ENCODE measurements around the gene ZNF217.
"Not testable (repeated sequence)": the region's sequence is repeated elsewhere in the genome, so short reads cannot be mapped to it uniquely, and the experiment has no call there.

Gene ZNF217

DNA sequence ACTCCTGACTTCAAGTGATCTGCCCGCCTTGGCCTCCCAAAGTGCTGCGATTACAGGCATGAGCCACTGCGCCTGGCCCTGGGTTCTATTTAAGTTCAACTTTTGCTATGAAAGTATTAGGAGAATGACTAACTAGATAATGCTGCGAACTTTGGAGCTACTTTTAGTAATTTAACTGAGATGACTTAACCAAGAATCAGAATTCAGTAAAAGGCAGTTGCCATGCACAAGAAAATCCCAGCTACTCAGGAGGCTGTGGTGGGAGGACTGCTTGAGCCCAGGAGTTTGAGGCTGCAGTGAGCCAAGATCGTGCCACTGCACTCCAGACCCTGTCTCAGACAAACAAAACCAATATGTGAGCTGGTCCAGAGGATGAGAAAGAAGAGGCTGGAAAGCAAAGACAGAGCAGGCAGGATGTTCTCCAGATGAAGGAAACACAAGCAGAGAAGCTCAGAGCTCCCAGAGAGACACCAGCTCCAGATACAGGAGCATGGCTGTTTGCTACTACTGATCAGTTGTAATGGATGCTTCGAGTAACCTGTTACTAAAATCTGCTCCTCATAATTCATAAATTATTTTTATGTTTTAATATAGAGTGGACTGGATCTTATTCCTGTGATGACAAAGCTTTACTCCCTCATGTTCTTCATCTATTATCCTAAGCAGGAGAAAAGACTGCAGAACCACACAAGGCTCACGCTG is 23.9 kb downstream of the ZNF217 start:
- DNase-seq (ENCODE audit: low read depth in 2 of 2, low spot score in 1 of 2) = no peak

DNA sequence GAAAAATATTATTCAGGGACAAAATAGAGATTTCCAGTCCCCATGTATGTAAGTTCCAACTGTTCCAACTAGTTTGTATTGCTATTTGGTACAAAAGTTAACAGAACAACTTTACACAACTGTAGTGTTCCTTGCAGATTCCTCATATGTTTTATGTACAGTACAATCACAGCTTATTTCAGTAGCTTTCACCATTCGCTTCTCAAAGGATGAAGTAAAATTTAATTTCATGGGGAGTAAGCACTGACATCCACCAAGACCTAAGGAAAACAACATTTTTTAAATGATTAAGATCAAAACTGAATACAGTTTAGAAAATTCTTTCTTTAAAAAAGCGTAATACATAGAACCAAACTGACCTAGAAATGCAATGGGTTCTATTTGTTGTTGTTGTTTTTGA is 24.6 kb downstream of the ZNF217 start:
- DNase-seq (ENCODE audit: low read depth in 2 of 2, low spot score in 1 of 2) = no peak

DNA sequence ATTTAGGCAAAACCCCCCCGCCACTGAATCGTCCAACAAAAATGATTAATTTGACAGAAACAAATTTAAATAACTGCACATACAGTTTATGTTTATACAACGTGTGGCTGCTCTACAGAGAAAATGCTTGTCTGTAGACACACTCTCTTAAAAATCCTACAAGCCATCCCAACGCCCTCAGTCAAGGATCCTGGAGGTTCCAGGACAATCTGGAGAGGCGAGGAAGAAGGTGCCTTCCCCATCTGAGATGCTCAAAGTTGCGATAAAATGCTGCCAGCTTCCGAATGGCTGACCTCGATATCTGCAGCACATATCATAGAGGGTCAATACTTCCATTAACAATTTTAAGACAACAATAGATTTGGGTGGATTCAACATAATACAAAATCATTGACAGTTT is 25.3 kb downstream of the ZNF217 start:
- no peak for DNase-seq (ENCODE audit: low read depth in 2 of 2, low spot score in 1 of 2)

DNA sequence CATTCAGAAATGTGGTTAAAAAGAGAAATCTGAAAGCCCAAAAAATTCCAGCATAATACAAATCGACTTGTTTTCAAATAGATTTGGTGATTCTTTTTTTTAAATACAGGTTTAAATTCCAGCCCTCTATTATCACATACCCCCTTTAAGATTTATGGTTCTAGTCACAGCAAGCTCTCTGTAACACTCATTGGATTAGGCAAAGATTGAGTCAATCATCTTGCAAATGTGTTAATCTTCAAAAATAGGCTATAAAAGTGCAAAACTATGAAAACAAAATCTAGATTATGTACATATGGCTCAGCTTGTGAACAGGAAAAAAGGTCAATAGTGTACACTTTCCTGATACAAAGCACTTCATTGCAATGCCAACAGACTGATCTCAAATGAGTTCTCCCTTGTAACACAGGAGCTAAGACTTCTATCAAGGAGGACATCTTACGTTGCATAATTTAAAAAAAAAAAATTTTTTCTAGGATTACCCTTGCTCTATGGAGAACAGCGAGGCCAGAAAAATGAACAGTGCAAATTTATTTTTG is 26.2 kb downstream of the ZNF217 start:
- no peak for DNase-seq (ENCODE audit: low read depth in 2 of 2, low spot score in 1 of 2)

DNA sequence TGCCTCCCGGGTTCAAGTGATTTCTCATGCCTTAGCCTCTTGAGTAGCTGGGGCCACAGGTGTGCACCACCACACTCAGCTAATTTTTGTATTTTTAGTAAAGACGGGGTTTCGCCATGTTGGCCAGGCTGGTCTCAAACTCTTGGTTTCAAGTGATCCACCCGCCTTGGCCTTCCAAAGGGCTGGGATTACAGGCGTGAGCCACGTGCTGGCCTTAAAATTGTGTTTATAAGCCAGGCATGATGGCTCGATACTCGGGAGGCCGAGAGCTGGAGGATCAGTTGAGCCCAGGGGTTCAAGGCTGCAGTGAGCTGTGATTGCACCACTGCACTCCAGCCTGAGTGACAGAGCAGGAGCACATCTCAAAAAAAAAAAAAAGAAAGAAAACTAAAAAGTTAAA is 27.0 kb downstream of the ZNF217 start:
- not testable (repeated sequence) for DNase-seq (ENCODE audit: low read depth in 2 of 2, low spot score in 1 of 2)

DNA sequence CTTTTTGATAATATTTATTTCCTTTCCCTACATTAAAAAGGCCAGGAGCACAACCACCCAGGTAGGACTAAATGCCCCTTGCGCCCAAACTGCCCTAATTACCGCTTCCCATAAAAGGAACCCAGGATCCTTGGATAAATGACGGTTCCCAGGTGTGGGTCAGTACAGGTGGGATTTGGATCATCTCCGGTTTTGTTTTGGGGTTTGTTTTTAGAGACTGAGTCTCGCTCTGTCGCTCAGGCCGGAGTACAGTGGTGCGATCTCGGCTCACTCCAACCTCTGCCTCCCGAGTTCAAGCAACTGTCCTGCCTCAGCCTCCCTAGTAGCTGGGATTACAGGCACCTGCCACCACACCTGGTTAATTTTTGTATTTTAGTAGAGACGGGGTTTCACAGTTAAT is 28.4 kb downstream of the ZNF217 start:
- DNase-seq (ENCODE audit: low read depth in 2 of 2, low spot score in 1 of 2) = no peak

DNA sequence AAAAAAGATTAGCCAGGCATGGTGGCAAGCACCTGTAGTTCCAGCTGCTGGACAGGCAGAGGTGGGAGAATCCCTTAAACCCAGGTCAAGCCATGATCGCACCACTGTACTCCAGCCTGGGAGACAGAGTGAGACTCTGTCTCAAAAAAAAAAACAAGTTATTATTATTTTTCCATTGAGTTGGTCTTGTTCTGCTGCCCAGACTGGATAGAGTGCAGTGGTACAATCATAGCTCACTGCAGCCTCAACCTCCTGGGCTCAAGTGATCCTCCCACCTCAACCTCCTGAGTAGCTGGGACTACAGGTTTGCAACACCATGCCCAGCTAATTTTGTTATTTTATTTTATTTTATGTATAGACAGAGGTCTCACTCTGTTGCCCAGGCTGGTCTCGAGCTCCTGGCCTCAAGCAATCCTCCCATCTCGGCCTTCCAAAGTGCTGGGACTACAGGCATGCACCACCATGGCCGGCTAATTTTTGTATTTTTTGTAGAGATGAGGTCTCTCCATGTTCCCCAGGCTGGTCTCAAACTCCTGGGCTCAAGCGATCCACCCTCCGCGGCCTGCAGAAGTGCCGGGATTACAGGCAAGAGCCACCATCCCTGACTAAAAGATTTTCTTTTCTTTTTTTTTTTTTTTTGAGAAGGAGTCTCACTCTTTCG is 31.4 kb downstream of the ZNF217 start:
- DNase-seq (ENCODE audit: low read depth in 2 of 2, low spot score in 1 of 2) = not testable (repeated sequence)

DNA sequence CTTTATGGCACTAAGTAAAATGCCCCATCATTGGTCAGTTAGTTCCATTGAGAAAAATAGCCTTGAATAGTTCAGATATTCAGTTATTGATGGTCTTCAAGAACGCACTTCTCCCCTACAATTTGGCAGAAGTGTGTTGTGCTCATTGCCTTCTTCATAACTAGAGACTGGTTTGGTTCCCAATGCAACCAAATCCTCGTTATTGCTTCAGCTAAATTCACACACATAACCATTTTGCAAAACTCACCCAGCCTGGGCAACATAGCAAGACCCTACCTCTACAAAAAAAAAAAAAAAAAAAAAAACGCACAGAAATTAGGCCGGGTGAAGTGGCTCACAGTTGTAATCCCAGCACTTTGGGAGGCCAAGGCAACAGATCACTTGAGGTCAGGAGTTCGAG is 32.1 kb downstream of the ZNF217 start:
- DNase-seq (ENCODE audit: low read depth in 2 of 2, low spot score in 1 of 2) = no peak

DNA sequence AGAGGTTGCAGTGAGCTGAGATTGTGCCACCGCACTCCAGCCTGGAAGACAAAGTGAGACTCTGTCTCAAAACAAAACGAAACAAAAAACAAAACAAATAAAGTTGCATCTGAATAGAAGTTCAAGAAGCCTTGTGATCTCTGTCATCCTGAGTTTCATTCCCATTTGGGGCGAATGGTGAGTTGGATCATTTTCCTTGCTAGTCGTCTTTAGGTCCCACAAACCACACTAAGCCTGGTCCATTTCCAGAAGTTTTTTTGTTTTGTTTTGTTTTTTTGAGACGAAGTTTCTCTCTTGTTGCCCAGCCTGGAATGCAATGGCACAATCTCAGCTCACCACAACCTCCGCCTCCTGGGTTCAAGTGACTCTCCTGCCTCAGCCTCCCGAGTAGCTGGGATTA is 33.8 kb downstream of the ZNF217 start:
- DNase-seq (ENCODE audit: low read depth in 2 of 2, low spot score in 1 of 2) = no peak

DNA sequence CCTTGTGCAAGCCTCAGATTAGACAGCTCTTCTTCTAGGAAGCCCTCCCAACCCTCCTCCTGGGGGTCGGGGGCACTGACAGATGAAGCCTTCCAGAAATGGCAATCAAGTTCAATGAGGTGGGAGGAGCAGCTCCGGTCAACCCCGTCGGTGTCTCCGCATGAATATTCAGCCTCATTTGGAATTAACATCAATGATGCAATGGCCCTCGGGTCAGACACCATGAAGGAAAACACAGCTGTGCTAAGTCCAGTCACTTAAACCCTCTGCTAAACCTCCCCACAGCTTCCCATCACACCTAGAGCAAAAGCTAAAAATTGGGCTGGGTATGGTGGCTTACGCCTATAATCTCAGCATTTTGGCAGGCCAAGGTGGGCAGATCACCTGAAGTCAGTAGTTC is 36.5 kb downstream of the ZNF217 start:
- no peak for DNase-seq (ENCODE audit: low read depth in 2 of 2, low spot score in 1 of 2)

DNA sequence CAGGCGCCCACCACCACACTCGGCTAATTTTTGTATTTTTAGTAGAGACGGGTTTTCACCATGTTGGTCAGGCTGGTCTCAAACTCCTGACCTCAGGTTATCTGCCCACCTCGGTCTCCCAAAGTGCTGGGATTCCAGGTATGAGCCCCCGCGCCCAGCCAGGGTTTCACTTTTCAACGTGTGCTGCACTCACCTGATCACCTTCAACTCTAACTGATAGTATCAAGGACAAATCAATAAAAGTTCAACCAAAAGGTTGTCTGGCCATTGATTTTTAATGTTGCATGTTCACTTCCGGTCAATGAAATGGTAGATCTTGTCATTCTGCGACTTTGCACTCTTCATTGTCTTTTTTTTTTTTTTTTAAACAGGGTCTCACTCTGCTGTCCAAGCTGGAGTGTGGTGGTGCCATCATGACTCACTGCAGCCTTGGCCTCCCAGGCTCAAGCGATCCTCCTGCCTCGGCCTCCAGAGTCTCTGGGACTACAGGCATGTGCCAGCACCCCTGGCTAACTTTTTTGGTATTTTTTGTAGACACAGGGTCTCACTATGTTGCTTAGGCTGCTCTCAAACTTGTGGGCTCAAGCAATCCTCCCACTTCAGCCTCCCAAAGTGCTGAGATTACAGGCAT is 37.3 kb downstream of the ZNF217 start:
- no peak for DNase-seq (ENCODE audit: low read depth in 2 of 2, low spot score in 1 of 2)

DNA sequence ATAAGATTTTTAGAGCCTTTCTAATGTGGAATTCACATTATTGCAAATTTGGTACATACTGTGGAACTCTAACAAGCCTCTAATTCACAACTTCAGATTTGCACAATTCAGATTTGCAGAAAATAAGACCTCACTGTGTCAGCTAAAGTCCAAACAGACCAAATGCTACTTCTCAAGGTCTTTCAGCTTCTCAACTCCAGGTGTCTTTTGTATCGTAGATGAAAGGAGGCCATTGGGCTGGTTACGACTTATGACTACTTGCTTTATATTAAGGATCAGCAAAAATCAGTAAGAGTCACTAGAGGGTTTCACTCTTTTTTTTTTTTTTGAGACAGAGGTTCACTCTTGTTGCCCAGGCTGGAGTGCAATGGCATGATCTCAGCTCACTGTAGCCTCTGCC is 37.8 kb downstream of the ZNF217 start:
- DNase-seq (ENCODE audit: low read depth in 2 of 2, low spot score in 1 of 2) = no peak

DNA sequence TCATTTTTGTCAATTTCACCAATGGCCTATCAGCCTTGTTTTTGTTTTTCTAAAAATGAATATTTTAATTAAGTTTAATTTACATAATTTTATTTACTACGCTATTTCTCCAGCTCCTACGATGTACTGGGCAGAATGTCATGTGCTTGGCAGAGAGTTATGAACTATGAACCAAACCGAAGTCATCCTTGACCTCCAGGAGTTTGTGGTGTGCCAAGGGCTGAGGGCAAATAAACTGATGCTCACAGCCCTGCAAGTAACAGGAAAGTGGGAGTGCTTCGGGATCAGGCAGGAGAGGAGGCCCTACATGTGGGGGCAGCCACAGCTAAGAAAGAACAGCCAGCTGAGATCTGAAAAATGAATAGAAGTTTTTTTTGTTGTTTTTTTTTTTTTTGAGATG is 38.6 kb downstream of the ZNF217 start:
- no peak for DNase-seq (ENCODE audit: low read depth in 2 of 2, low spot score in 1 of 2)

DNA sequence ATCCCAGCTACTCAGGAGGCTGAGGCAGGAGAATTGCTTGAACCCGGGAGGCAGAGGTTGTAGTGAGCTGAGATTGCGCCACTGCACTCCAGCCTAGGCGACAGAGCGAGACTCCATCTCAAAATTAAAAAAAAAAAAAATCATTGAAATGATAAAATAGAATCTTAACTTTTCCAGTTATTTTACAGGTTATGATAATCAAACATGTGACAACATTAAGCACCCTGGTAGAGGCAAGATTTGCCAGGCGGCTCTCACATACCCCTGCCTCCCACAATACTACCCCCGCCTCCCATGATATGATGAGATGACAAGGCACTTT is 41.1 kb downstream of the ZNF217 start:
- DNase-seq (ENCODE audit: low read depth in 2 of 2, low spot score in 1 of 2) = not testable (repeated sequence)

DNA sequence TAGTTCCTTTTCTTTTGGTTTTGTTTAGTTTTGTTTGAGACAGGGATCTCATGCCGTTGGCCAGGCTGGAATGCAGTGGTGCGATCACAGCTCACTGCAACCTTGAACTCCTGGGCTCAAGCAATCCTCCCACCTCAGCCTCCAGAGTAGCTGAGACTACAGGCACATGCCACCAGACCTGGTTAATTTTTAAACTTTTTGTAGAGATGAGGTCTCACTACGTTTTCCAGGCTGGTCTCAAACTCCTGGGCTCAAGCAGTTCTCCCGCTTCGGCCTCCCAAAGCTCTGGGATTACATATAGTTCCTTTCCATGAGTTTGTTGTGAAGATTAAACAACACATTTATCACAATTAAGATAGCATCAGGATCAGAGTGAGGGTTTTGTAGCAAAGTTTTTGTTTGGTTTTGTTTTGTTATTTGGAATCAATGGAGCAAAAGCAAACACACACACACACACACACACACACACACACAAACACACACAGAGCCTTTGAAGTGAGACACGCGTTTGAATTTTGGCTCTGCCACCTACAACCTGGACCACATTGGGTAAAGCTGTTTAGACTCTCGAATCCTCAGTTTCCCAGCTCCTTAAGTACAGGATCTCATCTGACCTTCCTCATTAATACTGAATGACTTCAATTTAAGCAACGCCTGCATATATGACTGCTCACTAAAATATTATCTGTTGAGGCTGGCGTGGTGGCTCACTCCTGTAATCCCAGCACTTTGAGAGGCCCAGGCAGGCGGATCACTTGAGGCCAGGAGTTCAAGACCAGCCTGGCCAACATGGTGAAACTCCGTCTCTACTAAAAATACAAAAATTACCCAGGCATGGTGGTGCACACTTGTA is 41.7 kb downstream of the ZNF217 start:
- not testable (repeated sequence) for DNase-seq (ENCODE audit: low read depth in 2 of 2, low spot score in 1 of 2)

DNA sequence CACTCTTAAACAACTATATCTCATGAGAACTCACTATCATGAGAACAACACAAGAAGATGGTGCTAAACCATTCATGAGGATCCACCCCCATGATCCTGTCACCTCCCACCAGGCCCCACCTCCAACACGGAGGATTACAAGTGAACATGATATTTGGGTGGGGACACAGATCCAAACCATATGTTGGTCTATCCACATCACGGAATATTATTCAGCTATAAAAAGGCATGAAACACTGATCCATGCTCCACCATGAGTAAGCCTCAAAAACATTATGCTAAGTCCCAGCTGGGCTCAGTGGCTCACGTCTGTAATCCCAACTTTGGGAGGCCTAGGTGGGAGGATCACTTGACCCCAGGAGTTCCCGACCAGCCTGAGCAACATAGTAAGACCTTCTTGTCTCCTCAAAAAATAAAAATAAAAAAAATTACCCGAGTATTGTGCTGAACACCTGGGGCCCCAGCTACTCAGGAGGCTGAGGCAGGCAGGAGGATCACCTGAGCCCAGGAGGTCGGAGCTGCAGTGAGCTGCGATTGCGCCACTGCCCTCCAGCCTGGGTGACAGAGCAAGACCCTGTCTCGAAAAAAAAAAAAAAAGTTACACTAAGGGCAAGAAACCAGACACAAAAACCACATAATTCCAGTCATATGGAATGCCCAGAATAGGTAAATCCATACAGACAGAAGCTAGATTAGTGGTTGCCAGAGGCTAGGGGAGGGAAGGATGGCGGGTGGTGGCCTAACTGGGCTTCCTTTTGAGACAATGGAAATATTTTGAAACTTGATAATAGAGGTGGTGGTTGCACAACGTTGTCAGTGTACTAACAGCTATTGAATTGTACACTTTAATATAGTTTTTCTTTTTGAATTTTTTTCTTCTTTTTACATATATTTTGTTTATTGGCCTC is 43.1 kb downstream of the ZNF217 start:
- DNase-seq (ENCODE audit: low read depth in 2 of 2, low spot score in 1 of 2) = no peak

DNA sequence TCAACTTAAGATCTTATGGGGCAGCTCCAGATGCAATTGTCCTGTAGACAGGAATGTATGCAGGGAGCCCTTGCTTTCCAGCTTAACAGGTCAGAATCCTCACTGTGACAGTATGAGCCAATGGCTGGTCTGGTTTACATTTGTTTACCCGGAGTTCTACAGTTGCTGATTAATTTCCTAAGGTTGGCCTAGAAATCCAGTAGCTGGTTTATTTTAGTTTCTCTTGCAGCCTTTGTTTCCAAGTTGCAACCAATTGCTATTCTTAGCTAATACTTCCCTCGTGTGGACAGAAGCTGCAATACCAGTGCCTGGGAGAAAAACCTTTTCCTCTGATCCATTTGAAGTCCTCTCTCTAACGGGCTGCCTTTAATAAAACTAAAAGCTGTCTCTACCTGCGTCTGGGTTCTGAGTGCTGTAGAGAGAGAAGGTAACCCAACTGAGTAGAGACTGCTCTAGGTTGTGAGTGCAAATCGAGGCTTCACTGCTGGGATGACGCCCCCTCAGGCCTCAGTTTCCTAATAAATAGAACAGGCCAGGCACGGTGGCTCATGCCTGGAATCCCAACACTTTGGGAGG is 45.9 kb downstream of the ZNF217 start:
- DNase-seq (ENCODE audit: low read depth in 2 of 2, low spot score in 1 of 2) = no peak

DNA sequence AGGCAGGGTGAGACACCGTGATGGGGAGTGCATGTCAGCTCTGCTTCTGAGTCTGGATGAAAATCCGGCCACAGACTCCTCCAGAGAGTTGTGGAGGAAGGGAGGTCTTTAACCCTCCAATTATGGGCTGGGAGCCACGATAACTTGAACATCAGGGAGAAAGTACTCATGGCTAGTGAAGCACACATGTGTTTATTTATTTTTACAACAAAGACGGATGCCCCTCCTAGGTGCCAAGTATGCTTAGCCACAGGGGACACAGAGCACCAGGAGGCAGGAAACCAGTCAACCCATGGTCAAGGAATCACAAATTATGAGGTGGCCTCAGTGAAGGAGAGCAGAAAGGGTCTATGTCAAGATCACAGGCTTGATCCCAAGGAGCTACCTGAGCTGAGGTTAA is 54.1 kb downstream of the ZNF217 start:
- DNase-seq (ENCODE audit: low read depth in 2 of 2, low spot score in 1 of 2) = no peak

DNA sequence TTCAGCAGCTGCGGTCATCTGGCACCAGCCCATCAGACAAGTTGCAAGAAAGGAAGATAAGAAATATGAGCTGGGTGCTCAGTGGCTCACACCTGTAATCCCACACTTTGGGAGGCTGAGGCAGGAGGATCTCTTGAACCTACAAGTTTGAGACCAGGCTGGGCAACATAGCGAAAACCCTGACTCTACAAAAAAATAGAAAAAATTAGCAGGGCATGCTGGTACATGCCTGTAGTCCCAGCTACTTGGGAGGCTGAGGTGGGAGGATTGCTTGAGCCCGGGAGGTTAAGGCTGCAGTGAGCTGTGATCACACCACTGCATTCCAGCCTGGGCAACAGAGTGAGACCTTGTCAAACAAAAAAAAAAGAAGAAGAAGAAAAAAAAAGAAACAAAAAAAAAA is 57.3 kb downstream of the ZNF217 start:
- not testable (repeated sequence) for DNase-seq (ENCODE audit: low read depth in 2 of 2, low spot score in 1 of 2)

DNA sequence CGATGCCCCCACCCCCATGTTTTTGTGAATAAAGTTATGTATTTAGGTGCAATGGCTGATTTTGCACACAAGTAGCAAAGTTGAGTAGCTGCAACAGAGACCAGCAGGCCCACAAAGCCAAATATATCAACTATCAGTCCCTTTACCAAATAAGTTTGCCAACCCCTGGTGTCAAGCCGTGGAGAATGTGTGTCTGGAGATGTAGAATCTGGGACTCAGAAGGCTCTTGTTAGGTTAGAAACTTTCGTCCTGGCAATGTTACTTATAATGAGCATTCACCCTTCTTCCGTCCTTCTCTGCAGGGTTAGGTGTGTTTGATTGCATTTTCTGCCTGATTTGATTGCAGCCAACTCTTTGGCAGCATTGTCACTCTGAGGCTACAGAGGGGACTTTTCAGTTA is 57.8 kb downstream of the ZNF217 start:
- DNase-seq (ENCODE audit: low read depth in 2 of 2, low spot score in 1 of 2) = no peak
